GM19438 (cell line): ENCODE measurements around the gene TIMM9.
"Not testable (repeated sequence)": the region's sequence is repeated elsewhere in the genome, so short reads cannot be mapped to it uniquely, and the experiment has no call there.

Experiments used
- ATAC-seq: cut with Tn5 transposase; IDR thresholded peaks from one replicate; pipeline ENCODE4 v1.9.1; 2021; ENCODE audit warnings: low read depth; ENCODE audit not compliant: unreplicated experiment

The TIMM9 gene

DNA sequence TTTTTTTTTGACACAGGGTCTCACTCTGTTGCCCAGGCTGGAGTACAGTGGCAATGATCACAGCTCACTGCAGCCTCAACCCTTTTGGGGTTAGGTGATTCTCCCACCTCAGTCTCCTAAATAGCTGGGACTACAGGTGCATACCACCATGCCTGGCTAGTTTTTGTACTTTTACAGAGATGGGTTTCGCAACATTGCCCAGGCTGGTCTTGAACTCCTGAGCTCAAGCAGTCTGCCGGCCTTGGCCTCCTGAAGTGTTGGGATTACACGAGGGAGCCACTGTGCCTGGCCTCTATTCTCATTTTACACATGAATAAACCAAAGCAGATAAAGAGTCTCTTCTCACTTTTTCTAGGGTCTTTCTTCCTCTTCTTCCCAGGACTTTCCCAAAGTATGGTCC is 28.4 kb downstream of the TIMM9 start:
- no peak for ATAC-seq

DNA sequence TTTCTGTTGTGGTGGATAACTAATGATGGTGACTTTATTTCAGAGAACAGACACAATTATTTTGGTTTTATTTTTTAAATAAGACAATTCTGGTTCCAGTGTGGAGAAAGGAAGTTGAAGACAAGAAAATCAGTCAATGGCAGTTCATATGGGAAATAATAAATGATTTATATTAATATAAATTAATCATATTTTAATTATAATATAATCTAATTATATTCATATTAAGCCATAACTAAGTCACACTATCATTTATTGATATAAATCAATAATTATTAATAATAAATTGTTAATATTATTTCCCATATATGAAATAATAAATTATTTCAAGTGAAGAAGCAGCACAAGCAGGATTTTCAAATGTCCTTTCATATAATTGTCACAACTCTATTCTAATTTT is 28.8 kb downstream of the TIMM9 start:
- no peak for ATAC-seq

DNA sequence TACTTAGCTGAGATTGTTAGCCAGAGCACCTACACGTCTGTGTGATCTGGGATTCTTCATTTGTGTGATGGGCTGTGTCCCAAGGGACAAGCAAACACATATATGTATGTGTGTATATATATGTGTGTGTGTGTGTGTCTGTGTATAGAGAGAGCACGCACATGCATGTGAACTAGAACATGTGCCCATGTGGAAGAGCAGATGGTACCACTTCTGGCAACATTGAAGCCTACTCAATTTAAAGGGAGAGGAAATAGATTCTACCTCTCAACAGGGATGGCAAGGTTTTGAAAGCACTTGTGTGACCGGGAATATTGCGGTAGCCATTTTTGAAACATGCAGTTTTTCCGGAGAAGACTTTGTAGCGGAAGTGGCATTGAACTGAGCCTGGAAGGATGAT is 30.2 kb downstream of the TIMM9 start:
- no peak for ATAC-seq

DNA sequence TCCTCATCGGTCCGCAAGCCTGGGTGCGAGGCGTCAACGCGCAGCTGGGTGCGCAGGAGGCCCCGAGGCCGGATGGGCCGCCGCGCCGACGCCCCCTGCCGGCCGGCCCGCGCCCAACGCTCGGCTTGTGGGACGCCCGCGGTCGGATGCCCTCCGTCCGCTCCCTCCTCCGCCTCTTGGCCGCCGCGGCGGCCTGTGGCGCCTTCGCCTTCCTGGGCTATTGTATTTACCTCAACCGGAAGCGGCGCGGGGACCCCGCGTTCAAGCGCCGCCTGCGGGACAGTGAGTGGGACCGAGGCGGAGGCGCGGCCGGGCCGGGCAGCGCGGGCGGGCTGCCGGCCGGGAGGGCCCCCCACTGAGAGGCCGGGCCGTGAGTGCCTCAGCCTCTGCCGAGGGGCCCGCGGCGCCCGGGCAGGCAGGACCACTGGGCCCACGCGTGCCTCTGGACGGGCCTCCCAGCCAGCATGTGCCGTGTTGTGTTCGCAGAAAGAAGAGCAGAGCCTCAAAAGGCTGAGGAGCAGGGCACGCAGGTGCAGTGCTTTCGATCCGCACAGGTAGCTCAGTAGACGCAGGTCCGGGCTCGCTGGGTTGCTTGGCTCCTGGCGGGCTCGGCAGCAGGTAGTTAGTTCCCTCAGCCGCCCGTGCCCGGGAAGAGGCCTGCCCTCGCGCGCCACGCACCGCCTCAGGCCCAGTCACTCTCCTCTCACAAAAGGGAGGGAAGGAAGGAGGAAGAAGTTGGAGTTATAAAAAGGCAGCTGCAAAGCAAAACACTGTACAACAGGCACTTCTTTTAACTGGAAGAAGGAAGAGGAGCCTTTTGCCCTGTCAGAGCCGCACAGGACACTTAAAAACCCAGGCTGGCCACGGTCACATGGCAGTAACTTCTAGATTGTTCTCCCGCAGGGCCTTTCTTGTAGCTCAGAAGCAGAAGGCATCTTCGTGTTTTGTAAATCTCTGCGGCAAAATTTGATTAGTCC is 31.2 kb downstream of the TIMM9 start, which contains the start of gene TOMM20L:
Gene TOMM20L (plus strand): TSS at position 119 of the 977 bp plus-strand sequence. CDS start 28 bp downstream, at position 147.
- ATAC-seq = peak; percentile 88

DNA sequence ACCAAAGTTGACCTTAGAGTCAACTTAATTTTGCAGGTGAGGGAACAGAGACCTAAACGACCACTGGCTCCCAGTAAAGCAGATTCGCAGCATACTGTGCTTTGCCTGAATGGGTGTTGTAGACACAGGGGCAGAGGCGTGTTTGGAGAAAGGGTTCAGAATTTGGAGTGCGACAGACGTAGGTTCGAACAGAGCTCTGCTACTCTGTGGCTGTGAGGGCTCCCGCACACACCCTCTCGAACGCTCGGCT is 31.8 kb downstream of the TIMM9 start:
- ATAC-seq = no peak

DNA sequence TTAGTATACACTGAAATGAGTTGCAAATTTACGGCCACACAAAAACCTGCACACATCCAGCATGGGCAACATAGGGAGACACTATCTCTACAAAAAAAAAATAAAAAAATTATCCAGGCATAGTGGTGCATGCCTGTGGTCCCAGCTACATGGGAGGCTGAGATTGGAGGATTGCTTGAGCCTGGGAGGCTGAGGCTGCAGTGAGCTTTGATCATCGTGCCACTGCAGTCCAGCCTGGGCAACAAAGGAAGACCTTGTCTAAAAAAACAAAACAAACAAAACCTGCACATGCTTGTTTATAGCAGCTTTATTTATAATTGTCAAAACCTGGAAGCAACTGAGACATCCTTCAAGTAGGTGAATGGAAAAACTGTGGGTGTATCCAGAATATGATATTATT is 36.5 kb downstream of the TIMM9 start:
- no peak for ATAC-seq

DNA sequence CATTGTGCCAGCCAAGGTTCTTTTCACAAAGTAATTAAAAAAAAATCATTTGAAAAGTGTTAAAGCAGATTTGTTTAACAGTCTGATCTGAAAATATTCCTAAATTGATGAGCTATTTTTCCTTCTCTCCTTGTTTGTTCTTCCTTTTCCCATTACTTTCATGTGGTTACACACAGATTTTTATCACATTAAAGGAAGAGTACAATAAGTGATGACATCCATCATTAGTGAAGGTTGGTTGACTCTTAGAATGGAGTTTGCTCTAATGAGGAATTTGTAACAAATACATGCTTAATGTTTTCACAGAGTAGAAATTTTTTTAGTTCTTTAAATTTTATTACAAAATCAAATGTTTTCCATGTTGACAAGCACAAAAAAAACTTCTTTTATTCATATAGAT is 50.5 kb downstream of the TIMM9 start:
- ATAC-seq = no peak

DNA sequence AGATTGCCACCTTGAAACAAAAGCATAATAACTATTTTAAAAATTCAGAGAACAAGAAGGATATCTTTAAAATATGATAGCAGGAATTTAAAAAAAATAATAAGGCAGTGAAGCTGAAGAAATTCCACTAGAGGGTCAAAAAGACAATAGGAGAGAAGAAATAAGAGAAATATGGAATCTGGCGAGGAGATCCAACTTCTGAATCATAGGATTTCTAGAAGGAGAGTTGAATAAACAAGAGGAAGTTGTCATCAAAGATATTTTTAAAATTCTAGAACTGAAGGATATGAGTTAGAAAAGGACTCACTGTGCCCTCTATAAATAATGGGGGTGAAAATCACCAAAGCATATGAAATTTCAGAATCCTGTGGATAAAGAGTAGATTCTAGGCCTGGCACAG is 58.4 kb downstream of the TIMM9 start:
- no peak for ATAC-seq

DNA sequence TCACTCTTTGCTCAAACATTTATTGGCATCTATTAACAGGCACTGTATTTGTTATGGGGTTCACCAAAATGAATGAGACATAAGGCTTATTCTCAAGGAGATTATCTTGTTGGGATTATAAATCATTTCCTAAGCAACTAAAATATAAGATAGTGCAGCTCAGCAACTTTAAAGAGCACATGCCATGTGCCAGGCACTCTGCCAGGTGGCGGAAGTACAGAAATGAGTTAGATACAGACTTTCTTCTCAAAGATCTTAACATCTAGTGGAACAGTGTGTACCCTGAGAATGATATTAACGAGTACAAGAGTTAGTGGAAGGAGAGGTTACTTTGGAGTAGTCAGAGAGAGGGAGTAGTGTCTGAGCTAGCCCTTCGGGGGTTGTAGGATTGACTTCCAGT is 60.0 kb downstream of the TIMM9 start:
- ATAC-seq = no peak

DNA sequence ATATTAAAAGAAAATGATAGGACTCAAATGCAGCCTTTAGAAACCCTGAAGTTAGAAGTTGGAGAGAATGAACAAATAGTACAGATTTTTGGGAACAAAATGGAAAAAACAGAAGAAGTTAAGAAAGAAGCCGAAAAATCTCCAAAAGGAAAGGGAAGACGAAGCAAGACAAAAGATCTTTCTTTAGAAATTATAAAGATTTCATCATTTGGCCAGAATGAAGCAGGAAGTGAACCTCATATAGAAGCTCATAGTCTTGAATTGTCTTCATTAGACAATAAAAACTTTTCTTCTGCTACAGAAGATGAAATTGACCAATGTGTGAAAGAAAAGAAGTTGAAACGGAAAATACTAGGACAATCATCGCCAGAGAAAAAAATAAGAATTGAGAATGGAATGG is 63.0 kb downstream of the TIMM9 start:
- no peak for ATAC-seq

DNA sequence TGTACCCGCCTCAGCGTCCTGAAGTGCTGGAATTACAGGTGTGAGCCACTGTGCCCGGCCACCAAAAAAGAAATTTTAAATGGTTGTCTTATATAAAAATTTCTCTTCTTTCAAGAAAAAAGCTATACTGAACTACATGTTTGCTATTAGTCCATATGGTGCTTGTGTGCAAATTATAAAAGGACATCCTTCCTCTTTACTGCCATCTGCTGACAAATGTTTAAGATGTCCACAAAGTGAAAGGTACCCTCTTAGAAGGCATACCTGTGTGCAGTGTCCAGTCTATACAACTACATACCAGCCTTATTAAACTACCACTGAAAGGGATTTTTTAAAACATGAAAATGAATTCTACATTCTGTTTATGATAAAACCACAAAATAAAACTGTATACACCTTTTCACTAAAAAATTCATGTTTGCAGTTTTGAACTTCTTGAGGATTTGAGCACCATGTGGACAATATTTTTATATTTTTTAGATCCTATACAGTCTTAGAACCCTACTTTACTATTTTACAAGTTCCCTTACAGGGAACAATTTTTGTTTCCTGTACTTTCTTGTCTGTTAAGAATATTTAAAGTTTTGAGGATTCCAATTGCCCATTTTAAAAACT is 64.4 kb downstream of the TIMM9 start:
- no peak for ATAC-seq

DNA sequence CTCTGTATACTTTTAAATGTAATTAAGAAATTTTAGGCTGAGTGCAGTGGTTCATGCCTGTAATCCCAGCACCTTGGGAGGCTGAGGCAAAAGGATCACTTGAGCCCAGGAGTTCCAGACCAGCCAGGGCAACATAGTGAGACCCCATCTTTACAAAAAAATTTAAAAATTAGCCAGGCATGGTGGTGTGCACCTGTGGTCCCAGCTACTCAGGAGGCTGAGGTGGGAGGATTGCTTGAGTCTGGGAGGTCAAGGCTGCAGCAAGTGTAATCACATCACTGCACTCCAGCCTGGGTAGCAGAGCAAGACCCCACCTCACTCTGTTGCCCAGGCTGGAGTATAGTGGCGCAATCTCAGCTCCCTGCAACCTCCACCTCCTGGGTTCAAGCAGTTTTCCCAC is 65.1 kb downstream of the TIMM9 start:
- not testable (repeated sequence) for ATAC-seq
